ENCODE results near the gene TERT.
"Not testable (repeated sequence)": the region's sequence is repeated elsewhere in the genome, so short reads cannot be mapped to it uniquely, and the experiment has no call there.

TERT gene

GRCh38 chr5:1231354-1231905, 63.4 kb downstream of the TERT start:
- no peak for DNase-seq

GRCh38 chr5:1230551-1230950, 64.3 kb downstream of the TERT start:
- no peak for DNase-seq

GRCh38 chr5:1229822-1230221, 65.0 kb downstream of the TERT start:
- no peak for DNase-seq

DNA sequence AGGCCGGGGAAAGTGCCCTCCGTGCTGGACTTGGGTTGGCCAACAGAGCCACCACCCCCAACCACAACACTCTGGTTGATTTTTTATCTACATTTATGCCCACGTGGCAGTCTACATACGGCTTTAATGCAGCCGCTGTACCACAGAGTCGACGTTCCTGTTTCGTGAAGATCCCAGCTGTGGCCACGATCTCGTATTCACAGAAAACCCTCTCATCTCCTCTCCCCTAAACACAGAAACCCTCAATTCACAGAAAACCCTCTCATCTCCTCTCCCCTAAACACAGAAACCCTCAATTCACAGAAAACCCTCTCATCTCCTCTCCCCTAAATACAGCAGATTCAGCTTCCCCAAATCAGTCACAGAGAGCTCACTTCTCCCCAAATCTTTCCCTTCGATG, 65.8 kb downstream of the TERT start:
- not testable (repeated sequence) for DNase-seq

GRCh38 chr5:1228120-1228519, 66.7 kb downstream of the TERT start:
- DNase-seq: no peak

- DNase-seq: no peak
These were observed 67.2 kb downstream of the TERT start for GRCh38 chr5:1227667-1228066.

- no peak for DNase-seq
These were observed 67.9 kb downstream of the TERT start for GRCh38 chr5:1226839-1227581.

DNA sequence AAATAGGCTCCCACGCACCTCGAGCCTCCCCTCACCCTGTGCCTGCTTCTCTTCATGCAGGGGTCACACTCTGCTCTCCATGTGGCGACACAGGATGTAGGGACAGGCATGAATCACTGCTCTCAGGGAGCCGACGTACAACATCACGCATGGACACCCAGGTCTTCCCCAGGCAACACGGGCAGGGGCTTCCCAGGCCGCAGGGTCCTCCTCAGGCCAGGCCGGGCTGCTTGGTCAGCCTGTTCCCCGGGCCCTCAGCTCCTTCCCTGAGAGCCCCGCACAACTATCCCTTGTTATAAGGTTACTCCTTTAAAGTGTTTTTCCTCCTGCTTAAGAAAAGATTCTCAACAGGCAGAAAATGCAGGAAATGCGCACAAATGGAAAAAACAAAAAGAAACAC, 68.6 kb downstream of the TERT start:
- DNase-seq: no peak

- DNase-seq: no peak
These were observed 69.8 kb downstream of the TERT start, which contains the start of gene SLC6A18 for GRCh38 chr5:1225081-1225480. SLC6A18 (plus strand) TSS chr5:1225381; CDS start chr5:1225478, 97 bp downstream.

DNA sequence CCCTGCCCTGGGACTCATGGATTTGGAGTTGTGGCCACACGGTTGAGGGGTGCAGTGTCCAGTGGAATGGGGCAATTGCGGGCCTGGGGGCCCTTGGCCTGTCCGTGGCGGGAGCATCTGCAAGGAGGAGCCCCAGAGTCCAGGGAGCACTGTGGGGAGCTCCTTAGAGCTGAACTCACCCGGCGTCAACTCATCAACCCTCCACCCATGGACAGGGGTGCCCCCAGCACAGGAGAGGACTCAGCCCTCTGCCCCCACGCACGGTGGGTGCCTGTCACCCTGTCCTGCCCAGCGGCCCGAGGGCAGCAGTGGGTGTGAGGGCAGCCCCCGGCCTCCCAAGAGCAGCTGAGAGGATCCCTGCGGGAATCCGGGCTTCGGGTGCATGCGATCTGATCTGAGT, 70.2 kb downstream of the TERT start:
- DNase-seq: no peak

DNA sequence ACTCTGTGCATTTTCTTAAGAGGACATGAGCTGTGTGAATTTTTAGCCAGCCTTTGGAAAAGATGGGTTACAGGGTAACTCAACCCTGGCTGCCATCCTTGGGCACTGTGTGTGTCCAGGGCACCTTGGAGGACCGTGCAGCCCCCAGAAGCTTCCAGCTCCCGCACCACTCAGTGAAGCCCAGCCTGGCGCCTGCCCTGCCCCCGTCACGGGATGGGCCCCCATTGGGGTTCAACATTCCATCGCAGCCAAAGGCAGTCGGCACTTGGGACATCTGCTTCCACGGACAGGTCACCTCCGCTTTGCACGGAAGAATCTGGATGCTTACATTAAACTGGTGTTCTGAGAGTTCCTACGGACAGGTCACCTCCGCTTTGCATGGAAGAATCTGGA, 71.6 kb downstream of the TERT start:
- DNase-seq: no peak

GRCh38 chr5:1222621-1223277, 72.1 kb downstream of the TERT start:
- DNase-seq: no peak

GRCh38 chr5:1222147-1222546, 72.7 kb downstream of the TERT start:
- no peak for DNase-seq

DNA sequence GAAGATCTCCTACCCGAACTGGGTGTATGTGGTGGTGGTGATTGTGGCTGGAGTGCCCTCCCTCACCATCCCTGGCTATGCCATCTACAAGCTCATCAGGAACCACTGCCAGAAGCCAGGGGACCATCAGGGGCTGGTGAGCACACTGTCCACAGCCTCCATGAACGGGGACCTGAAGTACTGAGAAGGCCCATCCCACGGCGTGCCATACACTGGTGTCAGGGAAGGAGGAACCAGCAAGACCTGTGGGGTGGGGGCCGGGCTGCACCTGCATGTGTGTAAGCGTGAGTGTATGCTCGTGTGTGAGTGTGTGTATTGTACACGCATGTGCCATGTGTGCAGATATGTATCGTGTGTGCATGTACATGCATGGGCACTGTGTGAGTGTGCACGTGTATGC, 73.1 kb downstream of the TERT start:
- no peak for DNase-seq

GRCh38 chr5:1220831-1221230, 74.0 kb downstream of the TERT start:
- no peak for DNase-seq

GRCh38 chr5:1220351-1220750, 74.5 kb downstream of the TERT start:
- DNase-seq: no peak

DNA sequence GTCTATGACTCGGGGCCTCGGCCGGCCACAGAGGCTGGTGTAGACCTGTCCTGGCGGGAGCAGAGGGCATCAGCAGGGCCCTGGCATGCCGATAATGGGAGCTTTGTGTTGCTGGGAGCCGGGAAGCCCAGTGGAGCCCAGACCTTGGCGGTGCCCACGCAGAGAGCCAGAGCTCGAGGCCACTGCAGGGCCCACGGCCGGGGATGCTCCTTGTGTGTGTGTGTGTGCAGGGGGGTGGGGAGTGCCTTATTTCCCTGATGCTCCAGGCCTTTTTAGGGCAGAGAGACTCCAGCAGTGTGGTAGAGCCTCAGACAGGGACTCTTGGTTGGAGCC, 75.1 kb downstream of the TERT start:
- DNase-seq: no peak

DNA sequence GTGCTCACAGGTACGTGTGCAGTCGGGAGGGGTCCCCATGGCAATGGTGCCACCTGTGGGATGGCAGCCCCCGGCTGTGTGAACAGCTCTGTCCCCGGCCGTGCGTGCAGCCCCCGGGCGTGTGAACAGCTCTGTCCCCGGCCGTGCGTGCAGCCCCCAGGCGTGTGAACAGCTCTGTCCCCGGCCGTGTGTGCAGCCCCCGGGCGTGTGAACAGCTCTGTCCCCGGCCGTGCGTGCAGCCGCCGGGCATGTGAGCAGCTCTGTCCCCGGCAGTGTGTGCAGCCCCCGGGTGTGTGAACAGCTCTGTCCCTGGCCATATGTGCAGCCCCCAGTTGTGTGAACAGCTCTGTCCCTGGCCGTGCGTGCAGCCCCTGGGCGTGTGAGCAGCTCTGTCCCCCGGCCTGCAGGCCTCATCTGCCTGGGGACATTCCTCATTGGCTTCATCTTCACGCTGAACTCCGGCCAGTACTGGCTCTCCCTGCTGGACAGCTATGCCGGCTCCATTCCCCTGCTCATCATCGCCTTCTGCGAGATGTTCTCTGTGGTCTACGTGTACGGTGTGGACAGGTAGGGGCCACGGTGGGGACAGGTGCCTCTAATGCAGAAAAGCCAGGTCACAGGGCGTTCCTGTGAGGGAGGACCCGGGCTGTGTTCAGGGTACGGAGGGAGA, 75.6 kb downstream of the TERT start:
- DNase-seq: no peak

DNA sequence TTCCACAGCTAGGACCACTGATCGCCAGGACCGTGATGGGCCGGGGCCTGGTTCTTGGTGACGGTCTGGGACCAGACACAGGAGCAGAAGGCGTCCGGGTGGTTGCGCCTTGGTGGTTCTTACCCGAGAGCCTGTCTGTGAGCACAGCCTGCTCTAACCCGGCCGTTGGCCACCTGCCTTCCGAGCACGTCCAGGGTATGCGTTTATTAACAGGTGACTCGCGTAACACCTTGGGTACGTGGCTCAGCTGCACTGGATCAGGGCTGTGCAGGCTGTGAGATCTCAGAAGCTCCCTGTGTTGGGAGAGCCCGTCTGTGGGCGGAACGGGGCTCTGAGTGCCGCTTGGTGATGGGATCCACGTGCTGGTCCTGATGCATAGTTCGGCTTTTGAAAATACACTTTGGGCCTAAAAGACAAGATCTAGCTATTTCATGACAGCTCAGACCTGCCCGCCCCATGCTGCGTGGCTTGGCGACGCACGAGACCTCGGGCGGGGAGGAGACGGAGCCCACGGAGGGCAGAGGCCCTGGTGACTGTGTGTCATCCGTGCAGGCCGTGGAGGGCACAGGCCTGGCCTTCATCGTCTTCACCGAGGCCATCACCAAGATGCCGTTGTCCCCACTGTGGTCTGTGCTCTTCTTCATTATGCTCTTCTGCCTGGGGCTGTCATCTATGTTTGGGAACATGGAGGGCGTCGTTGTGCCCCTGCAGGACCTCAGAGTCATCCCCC, 76.4 kb downstream of the TERT start:
- no peak for DNase-seq

- DNase-seq: no peak
These were observed 77.2 kb downstream of the TERT start for GRCh38 chr5:1217596-1218206.

DNA sequence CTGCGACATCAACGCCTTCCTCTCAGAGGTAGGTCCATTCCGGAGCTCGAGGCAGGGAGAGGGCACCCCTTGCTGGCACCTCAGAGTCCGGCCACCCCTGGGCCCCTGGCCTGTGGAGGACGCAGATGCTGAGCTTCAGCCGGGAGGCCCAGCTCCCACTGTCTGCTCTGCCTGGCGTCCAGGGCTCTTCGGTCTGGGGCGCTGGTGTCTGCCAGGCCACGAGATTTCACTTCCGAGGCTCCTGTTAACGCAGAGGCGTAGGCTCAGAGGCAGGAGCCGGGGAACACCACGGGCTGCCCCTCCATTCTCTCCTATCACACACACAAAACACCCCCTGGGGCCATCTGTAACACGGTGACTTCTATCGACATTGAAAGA, 78.0 kb downstream of the TERT start:
- DNase-seq: no peak

- DNase-seq: no peak
These were observed 78.5 kb downstream of the TERT start for GRCh38 chr5:1216211-1216917.

Measured in GDM1 (cell line).